CD4-positive, alpha-beta T cell treated with Interferon alpha-2 for 1 hour (primary cell): ENCODE measurements around the gene NEURL1B.
"Not testable (repeated sequence)": the region's sequence is repeated elsewhere in the genome, so short reads cannot be mapped to it uniquely, and the experiment has no call there.

Source experiments
- DNase-seq, 2 donors: peaks; one replicate each; pipeline ENCODE4 v3.0.0-alpha.2; 2020 to 2022

NEURL1B gene

GRCh38 chr5:172658961-172659501, 18.0 kb downstream of the NEURL1B start:
- no peak for DNase-seq

DNA sequence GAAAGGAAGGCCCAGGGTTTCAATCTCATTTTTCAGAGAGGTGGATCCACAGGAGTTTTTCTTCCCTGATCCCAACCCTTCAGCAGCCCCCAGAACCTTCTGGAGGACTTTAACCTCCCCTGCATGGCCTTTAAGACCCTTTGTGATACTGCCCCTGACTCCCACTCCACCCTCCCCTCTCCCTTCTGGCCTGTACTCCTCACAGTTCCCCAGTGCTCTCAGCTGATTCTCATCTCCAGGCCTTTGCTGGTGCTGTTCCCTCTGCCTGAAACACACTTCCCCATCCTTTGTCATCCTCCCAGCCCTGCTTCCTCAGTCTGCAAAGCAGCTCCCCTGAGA, 18.5 kb downstream of the NEURL1B start:
- no peak for DNase-seq

GRCh38 chr5:172659909-172660628, 19.0 kb downstream of the NEURL1B start:
- peak in 1 of 2 donors; percentile 36 for DNase-seq

DNA sequence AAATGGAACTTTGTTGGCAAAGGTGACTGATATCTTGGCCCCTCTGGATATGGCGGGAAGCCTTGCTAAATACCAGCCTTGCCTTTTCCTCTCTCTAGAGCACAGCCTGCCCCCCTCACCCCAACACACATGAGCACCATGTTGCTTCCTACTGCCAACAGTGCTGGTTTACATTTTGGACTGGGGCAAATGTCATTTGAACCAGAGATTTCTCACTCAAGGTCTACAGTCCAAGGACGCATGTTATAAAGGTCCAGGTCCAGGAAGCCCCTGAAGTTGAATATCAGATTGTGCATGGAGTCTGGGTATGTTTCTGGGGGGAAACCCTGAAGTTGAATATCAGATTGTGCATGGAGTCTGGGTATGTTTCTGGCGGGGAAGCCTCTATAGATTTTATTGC, 19.9 kb downstream of the NEURL1B start:
- DNase-seq: no peak

DNA sequence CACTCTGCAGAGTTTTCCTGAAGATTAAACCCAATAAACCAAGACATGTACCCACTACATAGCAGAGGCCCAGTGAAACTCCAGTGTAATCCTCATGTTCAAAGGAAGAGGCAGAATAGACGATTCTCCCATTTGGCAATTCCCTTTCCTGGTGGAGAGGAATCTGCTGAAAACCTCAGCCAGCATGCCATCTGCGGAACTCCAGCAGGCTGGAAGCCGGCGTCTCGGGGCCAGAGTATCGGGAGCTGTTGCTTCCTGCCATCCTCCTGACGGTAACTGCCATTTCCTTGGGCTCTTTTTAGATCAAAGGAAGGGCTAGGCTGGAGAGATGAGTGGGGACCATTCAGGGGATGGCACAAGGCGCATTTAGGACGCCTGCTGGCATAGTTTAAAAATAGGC, 20.5 kb downstream of the NEURL1B start:
- no peak for DNase-seq

DNA sequence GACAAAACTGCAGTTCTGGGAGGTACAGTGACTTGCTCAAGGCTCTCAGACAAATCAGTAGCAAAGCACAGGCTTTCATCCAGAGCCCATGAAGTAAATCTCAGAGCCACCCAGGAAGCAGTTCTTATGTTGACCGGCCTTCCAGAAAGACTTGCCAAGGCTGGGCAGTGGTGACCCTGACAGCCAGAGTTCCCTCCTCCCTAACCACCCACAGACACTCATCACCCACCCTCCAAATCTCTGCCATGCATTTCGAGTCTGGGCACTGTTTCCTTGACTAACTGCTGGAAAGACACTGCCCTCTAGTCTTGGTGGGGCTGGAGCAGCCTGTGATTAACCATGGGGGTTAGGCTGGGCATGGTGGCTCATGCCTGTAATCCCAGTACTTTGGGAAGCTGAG, 21.5 kb downstream of the NEURL1B start:
- DNase-seq: no peak

- no peak for DNase-seq
Measured at GRCh38 chr5:172664018-172664417, 23.0 kb downstream of the NEURL1B start.

- DNase-seq: no peak
Measured at GRCh38 chr5:172664681-172665541, 23.8 kb downstream of the NEURL1B start.

GRCh38 chr5:172666251-172666650, 25.2 kb downstream of the NEURL1B start:
- DNase-seq: no peak

DNA sequence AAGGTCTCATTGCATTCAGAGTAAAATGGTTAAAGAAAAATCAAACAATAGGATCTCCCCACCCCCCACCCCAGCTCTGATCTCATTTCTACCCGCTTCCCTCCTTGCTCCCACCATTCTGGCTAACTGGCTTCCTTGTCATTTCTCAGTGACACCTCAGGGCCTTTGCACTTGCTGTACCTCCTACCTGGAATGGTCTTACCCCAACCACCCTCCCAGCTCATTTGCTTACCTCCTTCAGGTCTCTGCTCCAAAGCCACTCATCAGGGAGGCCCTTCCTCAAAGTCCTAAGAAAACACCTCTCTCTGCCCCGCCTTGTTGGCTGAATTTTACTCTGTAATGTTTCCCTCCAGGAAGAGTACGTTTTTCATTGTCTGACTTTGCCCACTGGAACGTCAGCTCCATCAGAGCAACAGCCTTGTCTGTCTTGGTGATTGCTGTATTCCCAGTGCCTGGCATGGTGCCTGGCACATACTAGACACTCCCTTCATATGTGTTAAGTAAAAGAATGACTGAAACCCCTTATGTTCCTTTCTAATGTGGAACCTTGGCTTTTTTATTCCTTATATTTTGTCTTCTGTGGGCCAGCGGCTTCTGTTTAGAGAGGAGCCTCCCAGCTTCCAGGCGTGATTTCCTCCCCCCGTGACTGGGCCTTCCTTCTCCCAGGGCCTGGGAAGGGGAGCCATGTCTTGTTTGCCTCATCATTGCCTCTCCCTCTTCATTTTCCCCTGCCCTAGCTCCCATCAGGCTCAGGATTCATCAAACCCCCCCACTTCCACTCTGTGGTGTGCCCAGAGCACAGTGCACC, 26.9 kb downstream of the NEURL1B start:
- no peak for DNase-seq

DNA sequence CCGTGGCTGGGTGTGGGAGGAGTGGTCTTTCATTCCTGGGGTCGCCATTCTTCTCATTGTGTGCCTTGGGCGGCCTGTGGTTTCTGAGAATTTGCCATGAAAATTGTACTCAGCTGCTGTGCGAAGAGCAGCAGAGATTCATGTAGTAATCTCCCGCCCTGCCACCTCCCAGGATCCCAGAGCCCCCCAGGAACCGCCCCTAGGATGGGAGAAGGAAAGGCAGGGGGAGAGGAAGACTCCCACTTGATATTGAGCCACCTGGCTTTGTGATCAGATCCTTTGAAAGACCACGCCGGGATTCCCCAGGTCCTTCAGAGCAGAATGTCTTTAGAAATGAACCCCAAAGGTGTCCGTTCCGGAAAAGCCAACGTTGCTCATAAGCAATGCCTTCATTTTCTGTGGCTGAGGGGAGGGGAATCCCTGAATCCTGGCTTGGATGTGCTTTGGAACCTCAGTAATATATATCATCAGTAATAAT, 27.6 kb downstream of the NEURL1B start:
- no peak for DNase-seq

- no peak for DNase-seq
Measured at GRCh38 chr5:172669386-172670004, 28.4 kb downstream of the NEURL1B start.

DNA sequence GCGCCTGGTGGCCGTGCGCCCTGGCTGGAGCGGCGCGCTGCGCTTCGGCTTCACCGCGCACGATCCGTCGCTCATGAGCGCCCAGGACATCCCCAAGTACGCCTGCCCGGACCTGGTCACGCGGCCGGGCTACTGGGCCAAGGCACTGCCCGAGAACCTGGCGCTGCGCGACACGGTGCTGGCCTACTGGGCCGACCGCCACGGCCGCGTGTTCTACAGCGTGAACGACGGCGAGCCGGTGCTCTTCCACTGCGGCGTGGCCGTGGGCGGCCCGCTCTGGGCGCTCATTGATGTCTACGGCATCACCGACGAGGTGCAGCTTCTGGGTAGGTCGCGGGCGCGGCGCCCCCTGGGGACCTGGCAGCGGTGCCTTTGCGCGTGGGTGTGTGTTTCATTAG, 28.9 kb downstream of the NEURL1B start:
- DNase-seq: no peak

DNA sequence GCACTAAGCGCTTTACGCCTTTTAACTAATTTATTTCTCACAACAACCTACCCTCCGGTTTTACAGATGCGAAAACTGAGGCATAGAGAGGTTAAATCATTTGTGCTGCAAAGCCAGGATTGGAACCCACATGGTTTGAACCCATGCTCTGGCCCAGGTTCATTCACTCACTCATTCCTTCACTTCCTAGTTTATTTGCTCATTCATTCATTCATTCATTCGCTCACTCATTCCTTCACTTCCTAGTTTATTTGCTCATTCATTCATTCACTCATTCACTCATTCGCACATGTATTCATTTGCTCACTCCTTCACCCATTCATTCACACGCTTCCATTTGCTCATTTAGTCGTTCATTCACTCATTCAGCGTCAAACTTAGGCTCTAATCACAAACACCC, 29.4 kb downstream of the NEURL1B start:
- DNase-seq: no peak

DNA sequence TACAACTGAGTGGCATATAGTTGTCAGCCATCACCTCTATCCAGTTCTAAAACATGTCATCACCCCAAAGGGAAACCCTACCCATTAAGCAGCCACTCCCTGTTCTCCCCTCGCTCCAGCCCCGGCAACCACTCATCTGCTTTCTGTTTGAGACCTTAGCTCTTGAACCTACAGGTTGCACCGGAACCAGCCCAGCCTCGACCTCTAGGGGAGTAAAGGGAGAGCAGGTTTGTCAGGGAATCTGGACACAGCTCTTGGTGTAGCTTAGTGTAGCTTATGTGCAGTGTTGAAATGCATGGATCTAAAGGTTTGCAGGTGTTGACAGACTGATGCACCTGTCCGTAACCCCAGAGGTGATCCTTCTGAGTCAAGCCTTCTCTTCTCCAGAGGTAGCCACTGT, 30.0 kb downstream of the NEURL1B start:
- DNase-seq: no peak

GRCh38 chr5:172672681-172673080, 31.6 kb downstream of the NEURL1B start:
- DNase-seq: no peak

- DNase-seq: no peak
Measured at GRCh38 chr5:172674155-172674554, 33.1 kb downstream of the NEURL1B start.

DNA sequence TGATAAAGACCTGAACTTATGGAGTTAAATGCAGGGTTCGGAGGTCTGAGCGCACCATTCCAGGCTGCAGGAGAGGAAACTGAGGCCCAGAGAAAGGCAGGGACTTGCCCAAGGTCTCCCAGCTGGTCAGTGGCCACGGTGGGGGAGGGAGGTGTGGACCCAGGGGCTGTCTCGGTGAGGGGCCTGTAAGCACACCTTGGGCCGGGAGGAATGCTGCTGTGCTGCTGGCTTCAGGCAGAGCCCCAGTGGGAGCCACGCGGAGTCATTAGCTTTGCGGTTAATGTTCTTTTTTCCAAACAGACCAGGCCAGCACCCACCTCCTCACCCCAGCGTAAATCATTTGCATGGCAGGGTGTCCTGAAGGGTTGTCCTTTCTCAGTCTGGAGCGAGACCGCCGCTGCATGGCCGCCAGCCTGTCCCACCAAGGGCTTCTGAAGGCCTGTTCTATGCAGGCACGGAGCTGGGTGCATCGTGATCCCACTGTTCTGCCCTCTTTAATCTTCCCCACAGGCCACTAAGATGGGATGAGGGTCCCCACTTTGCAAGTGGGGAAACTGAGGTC, 35.9 kb downstream of the NEURL1B start:
- DNase-seq: no peak

DNA sequence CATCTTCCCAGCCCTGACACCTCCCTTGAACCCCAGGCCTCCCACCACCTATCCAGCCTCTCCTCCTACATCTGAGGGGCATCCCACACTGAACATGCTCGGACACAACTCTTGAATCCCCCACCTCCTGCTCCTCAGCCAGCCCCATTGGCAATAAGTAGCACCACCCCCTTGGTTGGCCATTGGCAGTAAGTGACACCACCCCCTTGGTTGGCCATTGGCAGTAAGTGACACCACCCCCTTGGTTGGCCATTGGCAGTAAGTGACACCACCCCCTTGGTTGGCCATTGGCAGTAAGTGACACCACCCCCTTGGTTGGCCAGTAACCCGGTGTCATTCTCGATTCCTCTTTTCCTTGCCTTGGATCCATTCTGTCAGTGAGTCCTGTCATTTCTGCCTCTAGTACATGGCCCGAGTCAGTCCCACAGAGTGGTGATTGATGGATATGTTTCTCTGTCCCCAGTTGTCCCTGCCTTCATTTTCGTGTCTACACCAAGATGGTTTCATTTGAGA, 37.4 kb downstream of the NEURL1B start:
- not testable (repeated sequence) for DNase-seq

- DNase-seq: no peak
Measured at GRCh38 chr5:172678902-172679301, 37.8 kb downstream of the NEURL1B start.

- no peak for DNase-seq
Measured at GRCh38 chr5:172679628-172680212, 38.7 kb downstream of the NEURL1B start.

DNA sequence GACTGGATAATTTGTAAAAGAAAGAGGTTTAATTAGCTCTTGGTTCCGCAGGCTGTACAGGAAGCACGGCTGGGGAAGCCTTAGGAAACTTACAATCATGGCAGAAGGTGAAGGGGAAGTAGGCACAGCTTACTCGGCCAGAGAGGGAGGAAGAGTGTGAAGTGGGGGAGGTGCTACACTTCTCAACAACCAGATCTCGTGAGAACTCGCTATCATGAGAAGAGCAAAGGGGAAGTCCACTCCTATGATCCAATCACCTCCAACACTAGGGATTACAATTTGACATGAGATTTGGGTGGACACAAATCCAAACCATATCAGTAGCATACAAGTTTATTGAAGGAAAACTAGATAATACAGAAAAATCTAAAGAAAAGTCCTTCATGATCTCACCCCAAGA, 39.9 kb downstream of the NEURL1B start:
- DNase-seq: no peak
